IMR-90 (cell line): ENCODE measurements around the gene SNTA1. TPM values are rescaled to one million over a fixed set of nuclear protein-coding genes. Genes with fewer than 3 reads are reported as not detected.

Experiments
- ATAC-seq: fragments of 200-7000 bp; cut with Tn5 transposase; 2 replicates; pipeline ENCODE4 v1.9.1; 2020; ENCODE audit warnings: low read depth, mild to moderate bottlenecking, moderate library complexity
- BruUV-seq: library from RNA; stranded (reverse); fragments of 400-500 nt; replicated peaks from 2 replicates; lab custom pipeline; 2021; lab: Mats Ljungman, UMichigan
- CTCF ChIA-PET: fragments of 300-600 bp; formaldehyde crosslinking; extraction: SDS; loops from one replicate; lab custom pipeline; 2021; ENCODE audit warnings: antibody characterized with exemption; lab: Yijun Ruan, JAX
- POLR2A ChIA-PET: fragments of 300-600 bp; sonication (Branson Sonifier 250); formaldehyde crosslinking; loops from one replicate; lab custom pipeline; 2022; ENCODE audit warnings: antibody characterized with exemption; ENCODE audit not compliant: unreplicated experiment; lab: Charles Lee
- DNase-seq: peaks from one replicate; pipeline ENCODE4 v3.0.0; 2013
- H2AFZ ChIP-seq: replicated peaks from 2 replicates; pipeline ENCODE3; 2013; ENCODE audit warnings: low read length, mild to moderate bottlenecking; ENCODE audit not compliant: poor library complexity
- H2AK5ac ChIP-seq: 2 replicates; pipeline ENCODE4 v1.6.1; 2013; ENCODE audit warnings: low read depth, low read length, inconsistent platforms
- H2AK9ac ChIP-seq: replicated peaks from 2 replicates; pipeline ENCODE3; 2013; ENCODE audit warnings: mild to moderate bottlenecking, low read depth, low read length, moderate library complexity; ENCODE audit not compliant: poor library complexity
- H2BK120ac ChIP-seq: 2 replicates; pipeline ENCODE4 v1.6.1; 2013; ENCODE audit warnings: low read depth, low read length, inconsistent platforms
- H2BK15ac ChIP-seq: 3 replicates; pipeline ENCODE4 v1.6.1; 2013; ENCODE audit warnings: low read depth, low read length, inconsistent platforms
- H2BK20ac ChIP-seq: 2 replicates; pipeline ENCODE4 v1.6.1; 2013; ENCODE audit warnings: low read depth, mild to moderate bottlenecking, inconsistent platforms, low read length, moderate library complexity
- H2BK5ac ChIP-seq: 2 replicates; pipeline ENCODE4 v1.6.1; 2013; ENCODE audit warnings: mild to moderate bottlenecking, low read depth, low read length, inconsistent platforms; ENCODE audit not compliant: poor library complexity, severe bottlenecking
- H3K14ac ChIP-seq: replicated peaks from 2 replicates; pipeline ENCODE4 v1.6.1; 2013; ENCODE audit warnings: low read depth, low read length, inconsistent platforms
- H3K18ac ChIP-seq: 2 replicates; pipeline ENCODE4 v1.6.1; 2013; ENCODE audit warnings: low read depth, low read length, control low read depth
- H3K23ac ChIP-seq: 2 replicates; pipeline ENCODE4 v1.6.1; 2013; ENCODE audit warnings: low read depth, low read length, inconsistent platforms
- H3K27ac ChIP-seq: 2 replicates; pipeline ENCODE4 v1.5.1; 2013; ENCODE audit warnings: mild to moderate bottlenecking, control low read depth, low read length; ENCODE audit not compliant: insufficient read depth
- H3K27me3 ChIP-seq: 2 replicates; pipeline ENCODE4 v1.6.1; 2013; ENCODE audit warnings: low read length; ENCODE audit not compliant: control insufficient read depth, insufficient read depth
- H3K36me3 ChIP-seq: 2 replicates; pipeline ENCODE4 v1.6.1; 2013; ENCODE audit warnings: low read length, mixed read lengths; ENCODE audit not compliant: control insufficient read depth, insufficient read depth
- H3K4ac ChIP-seq: 2 replicates; pipeline ENCODE4 v1.6.1; 2013; ENCODE audit warnings: low read depth, low read length, inconsistent platforms
- H3K4me1 ChIP-seq: 2 replicates; pipeline ENCODE4 v1.6.1; 2013; ENCODE audit warnings: low read length, mixed read lengths; ENCODE audit not compliant: control insufficient read depth, insufficient read depth
- H3K4me2 ChIP-seq: 2 replicates; pipeline ENCODE4 v1.6.1; 2013; ENCODE audit warnings: low read depth, mild to moderate bottlenecking, control low read depth, low read length, moderate library complexity
- H3K4me3 ChIP-seq: 2 replicates; pipeline ENCODE4 v1.5.1; 2013; ENCODE audit warnings: low read depth, mild to moderate bottlenecking, control low read depth, low read length, moderate library complexity; ENCODE audit not compliant: insufficient read depth
- H3K56ac ChIP-seq: 2 replicates; pipeline ENCODE4 v1.6.1; 2013; ENCODE audit warnings: low read length, inconsistent platforms; ENCODE audit not compliant: insufficient read depth; ENCODE audit errors: extremely low read depth
- H3K79me1 ChIP-seq, 2 experiments: 2 replicates each; pipeline ENCODE4 v1.6.1; 2013; ENCODE audit warnings: low read length in 2 of 2, inconsistent platforms in 1 of 2, low read depth in 1 of 2
- H3K9ac ChIP-seq: 2 replicates; pipeline ENCODE4 v1.6.1; 2013; ENCODE audit warnings: low read depth, low read length, control low read depth
- H3K9me1 ChIP-seq: 2 replicates; pipeline ENCODE4 v1.6.1; 2013; ENCODE audit warnings: low read length, inconsistent platforms; ENCODE audit not compliant: insufficient read depth
- H3K9me3 ChIP-seq: 2 replicates; pipeline ENCODE4 v1.6.1; 2013; ENCODE audit warnings: low read length; ENCODE audit not compliant: control insufficient read depth, insufficient read depth
- H4K20me1 ChIP-seq: 2 replicates; pipeline ENCODE4 v1.6.1; 2013; ENCODE audit warnings: low read length, inconsistent platforms; ENCODE audit not compliant: insufficient read depth
- H4K5ac ChIP-seq: 2 replicates; pipeline ENCODE4 v1.6.1; 2013; ENCODE audit warnings: mild to moderate bottlenecking, low read depth, low read length, control low read depth
- H4K8ac ChIP-seq, 2 experiments: 2 replicates each; pipeline ENCODE4 v1.6.1; 2013; ENCODE audit warnings: low read depth in 2 of 2, low read length in 2 of 2, control low read depth in 1 of 2, inconsistent platforms in 1 of 2
- H4K91ac ChIP-seq: 2 replicates; pipeline ENCODE4 v1.6.1; 2013; ENCODE audit warnings: low read depth, low read length, inconsistent platforms; ENCODE audit not compliant: insufficient read depth
- BHLHE40 ChIP-seq: fragments of 150-350 bp; IDR thresholded peaks from 2 replicates; pipeline ENCODE4 v1.6.1; 2016; ENCODE audit warnings: mild to moderate bottlenecking, low read depth, low read length
- CHD1 ChIP-seq: IDR thresholded peaks from 2 replicates; pipeline ENCODE4 v1.6.1; 2012; ENCODE audit warnings: low read depth, low read length, improper control_type of control experiment
- ELK1 ChIP-seq: fragments of 150-350 bp; IDR thresholded peaks from 2 replicates; pipeline ENCODE4 v1.6.1; 2016; ENCODE audit warnings: low read depth, mild to moderate bottlenecking, low read length, moderate library complexity, borderline replicate concordance
- MAFK ChIP-seq: IDR thresholded peaks from 2 replicates; pipeline ENCODE4 v1.6.1; 2012; ENCODE audit warnings: low read depth, low read length, improper control_type of control experiment
- MAZ ChIP-seq: IDR thresholded peaks from 2 replicates; pipeline ENCODE4 v1.6.1; 2012; ENCODE audit warnings: low read depth, mild to moderate bottlenecking, low read length, improper control_type of control experiment, moderate library complexity, borderline replicate concordance
- MXI1 ChIP-seq: IDR thresholded peaks from 2 replicates; pipeline ENCODE4 v1.6.1; 2012; ENCODE audit warnings: low read depth, mild to moderate bottlenecking, low read length, moderate library complexity, borderline replicate concordance
- NFE2L2 ChIP-seq: fragments of 150-350 bp; IDR thresholded peaks from 2 replicates; pipeline ENCODE4 v1.6.1; 2016; ENCODE audit warnings: low read depth, mild to moderate bottlenecking, low read length
- POLR2A ChIP-seq: IDR thresholded peaks from 2 replicates; pipeline ENCODE4 v1.6.1; 2012; ENCODE audit warnings: mild to moderate bottlenecking, low read depth, low read length
- RAD21 ChIP-seq: IDR thresholded peaks from 2 replicates; pipeline ENCODE4 v1.6.1; 2012; ENCODE audit warnings: low read length, improper control_type of control experiment
- RCOR1 ChIP-seq: IDR thresholded peaks from 2 replicates; pipeline ENCODE4 v1.6.1; 2012; ENCODE audit warnings: mild to moderate bottlenecking, low read length, improper control_type of control experiment; ENCODE audit not compliant: insufficient replicate concordance
- RFX5 ChIP-seq: IDR thresholded peaks from 2 replicates; pipeline ENCODE4 v1.8.0; 2012; ENCODE audit warnings: low read depth, mild to moderate bottlenecking, low read length, moderate library complexity
- SMC3 ChIP-seq: fragments of 150-350 bp; IDR thresholded peaks from 2 replicates; pipeline ENCODE4 v1.6.1; 2016; ENCODE audit warnings: low read depth, mild to moderate bottlenecking, antibody characterized with exemption, low read length, moderate library complexity
- WGBS, 2 experiments: methylation state at CpG; one replicate each; pipeline versions ENCODE4 v1.1.5 to v1.1.7; 2013; ENCODE audit warnings: missing lambda C conversion rate in 2 of 2; ENCODE audit not compliant: insufficient read length in 1 of 2; ENCODE audit errors: extremely low coverage in 2 of 2; 5-methylcytosine and 5-hydroxymethylcytosine counted together
- dilution Hi-C: fragments of 300-500 bp; cut with HindIII; formaldehyde crosslinking; loops from one replicate; pipeline ENCODE4 v1.14.3; 2018; ENCODE audit warnings: low sequenced_read_pairs; ENCODE audit not compliant: unreplicated experiment
- in situ Hi-C: fragments of 300-500 bp; cut with MboI; formaldehyde crosslinking; loops from 3 replicates; pipeline ENCODE4 v1.14.3; 2019; ENCODE audit warnings: low sequenced_read_pairs, inconsistent platforms, mixed read lengths
- intact Hi-C: fragments of 100-400 bp; cut with micrococcal nuclease; formaldehyde crosslinking; loops from 2 replicates; pipeline ENCODE4 v1.10.0; 2022
- polyA plus RNA-seq, 3 experiments: library from polyadenylated mRNA; depleted of rRNA; stranded (reverse); fragments of >200 nt; gene quantifications; 2 replicates each; pipeline ENCODE4 v1.2.3, GENCODE V29; 2012; ENCODE audit warnings: low replicate concordance in 1 of 3
- total RNA-seq: library from RNA; depleted of rRNA; stranded (reverse); fragments of >200 nt; gene quantifications from 2 replicates; pipeline ENCODE4 v1.2.3, GENCODE V29; 2012
- TF ChIP-seq, protein P1 (sequence below): fragments of 150-350 bp; IDR thresholded peaks from 2 replicates; pipeline ENCODE4 v1.6.1; 2017; ENCODE audit warnings: mild to moderate bottlenecking, antibody characterized with exemption, low read length, low read depth

The SNTA1 gene
- total and polyA plus RNA-seq, 2 of the 4 experiments (the other 2 are of a cell fraction): 10.6 to 15.4 TPM

DNA sequence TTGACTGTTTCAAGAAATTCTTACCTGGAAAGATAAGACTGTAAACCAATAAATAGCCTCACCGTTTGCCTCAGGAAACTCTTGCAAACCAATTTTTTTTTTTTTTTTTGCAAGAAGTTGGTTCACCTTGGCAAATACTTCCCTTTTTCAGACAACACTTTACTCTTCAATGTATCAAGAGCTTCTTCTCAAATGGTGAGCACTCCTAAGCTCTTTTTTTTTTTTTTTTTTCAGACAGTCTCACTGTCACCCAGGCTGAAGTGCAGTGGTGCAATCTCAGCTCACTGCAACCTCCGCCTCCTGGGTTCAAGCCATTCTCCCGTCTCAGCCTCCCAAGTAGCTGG is 22.7 kb upstream of the SNTA1 start:
- ChIA-PET POLR2A (no interaction called here), CTCF (no interaction called here)
- Histone ChIP-seq H3K4ac (no peak overlapping the region), H2AK9ac (no peak overlapping the region), H2BK120ac (no peak overlapping the region), H2AK5ac (no peak overlapping the region), H4K5ac (no peak overlapping the region), H3K56ac (no peak overlapping the region), H4K20me1 (no peaks in the 10 kb centered on the region), H3K9me3 (no peaks in the 10 kb centered on the region), H3K27ac (no peak overlapping the region), H4K8ac (no peak overlapping the region), H3K9me1 (no peaks in the 10 kb centered on the region), H2BK5ac (no peak overlapping the region), H3K4me3 (no peak overlapping the region), H3K4me2 (no peak overlapping the region), H2BK20ac (no peak overlapping the region), H3K4me1 (no peaks in the 10 kb centered on the region), H3K23ac (no peak overlapping the region), H4K91ac (no peak overlapping the region), H2BK15ac (no peak overlapping the region), H3K27me3 (peaks cover 7% of the 10 kb centered on the region), H3K14ac (no peak overlapping the region), H3K36me3 (no peaks in the 10 kb centered on the region), H3K18ac (no peak overlapping the region), H3K79me1 (no peaks in the 10 kb centered on the region), H2AFZ (no peak overlapping the region), H3K9ac (no peak overlapping the region)
- no peak for ATAC-seq
- no CpG with 5 or more reads among the region's 3 CpGs for WGBS, 2 experiments
- no peak for DNase-seq
- dilution Hi-C loops: no loop called here
- intact Hi-C loops: no loop called here
- TF ChIP-seq CHD1 (no peak), SMC3 (no peak), NFE2L2 (no peak), RFX5 (no peak), BHLHE40 (no peak), RCOR1 (no peak), ELK1 (no peak), POLR2A (no peak), MAZ (no peak), MAFK (no peak), MXI1 (no peak), RAD21 (no peak)
- TF ChIP-seq, protein P1, sequence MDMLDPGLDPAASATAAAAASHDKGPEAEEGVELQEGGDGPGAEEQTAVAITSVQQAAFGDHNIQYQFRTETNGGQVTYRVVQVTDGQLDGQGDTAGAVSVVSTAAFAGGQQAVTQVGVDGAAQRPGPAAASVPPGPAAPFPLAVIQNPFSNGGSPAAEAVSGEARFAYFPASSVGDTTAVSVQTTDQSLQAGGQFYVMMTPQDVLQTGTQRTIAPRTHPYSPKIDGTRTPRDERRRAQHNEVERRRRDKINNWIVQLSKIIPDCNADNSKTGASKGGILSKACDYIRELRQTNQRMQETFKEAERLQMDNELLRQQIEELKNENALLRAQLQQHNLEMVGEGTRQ: no peak
- in situ Hi-C loops: no loop called here
- BruUV-seq: no TSS peak
